OCI-LY7 (cell line): ENCODE data around the gene SETD6. TPM values are rescaled to one million over a fixed set of nuclear protein-coding genes. Genes with fewer than 3 reads are reported as not detected.

Experiments
- BruUV-seq: library from RNA; stranded (reverse); fragments of 400-500 nt; replicated peaks from 2 replicates; lab custom pipeline; 2021; lab: Mats Ljungman, UMichigan
- CTCF ChIA-PET: fragments of 300-600 bp; sonication (Branson Sonifier 250); formaldehyde crosslinking; loops from one replicate; lab custom pipeline; 2022; ENCODE audit warnings: antibody characterized with exemption; ENCODE audit not compliant: unreplicated experiment; lab: Charles Lee
- POLR2A ChIA-PET: fragments of 300-600 bp; sonication (Branson Sonifier 250); formaldehyde crosslinking; loops from one replicate; lab custom pipeline; 2022; ENCODE audit warnings: antibody characterized with exemption; lab: Charles Lee
- DNase-seq: peaks from one replicate; pipeline ENCODE4 v3.0.0-alpha.2; 2015; ENCODE audit warnings: low spot score
- H2AFZ ChIP-seq: fragments of 200-600 bp; sonication (generic), shearing (Covaris generic); 2 replicates; pipeline ENCODE4 v1.6.1; 2014; ENCODE audit warnings: mild to moderate bottlenecking, antibody characterized with exemption, low read length, moderate library complexity
- H3K27ac ChIP-seq: fragments of 200-600 bp; sonication (generic); 2 replicates; pipeline ENCODE4 v1.5.1; 2014; ENCODE audit warnings: mixed run types, low read depth, mild to moderate bottlenecking, moderate library complexity, low read length, inconsistent platforms; ENCODE audit not compliant: poor library complexity, severe bottlenecking
- H3K36me3 ChIP-seq: fragments of 200-600 bp; sonication (generic); 2 replicates; pipeline ENCODE4 v1.6.1; 2014; ENCODE audit warnings: mild to moderate bottlenecking, antibody characterized with exemption, low read length, moderate library complexity, mixed read lengths; ENCODE audit not compliant: insufficient read depth
- H3K4me1 ChIP-seq: fragments of 200-600 bp; sonication (generic); 2 replicates; pipeline ENCODE4 v1.5.1; 2014; ENCODE audit warnings: mild to moderate bottlenecking, low read length; ENCODE audit not compliant: insufficient read depth, poor library complexity, severe bottlenecking
- H3K4me2 ChIP-seq: fragments of 200-600 bp; sonication (generic); 2 replicates; pipeline ENCODE4 v1.6.1; 2014; ENCODE audit warnings: mild to moderate bottlenecking, low read length
- H3K4me3 ChIP-seq: fragments of 200-600 bp; sonication (generic); 2 replicates; pipeline ENCODE4 v1.5.1; 2014; ENCODE audit warnings: mild to moderate bottlenecking, low read depth, low read length; ENCODE audit not compliant: poor library complexity, severe bottlenecking
- H3K79me2 ChIP-seq: fragments of 200-600 bp; sonication (generic); 2 replicates; pipeline ENCODE4 v1.6.1; 2016; ENCODE audit warnings: low read depth, mild to moderate bottlenecking, low read length, moderate library complexity, mixed read lengths; ENCODE audit not compliant: insufficient read depth
- H3K9me2 ChIP-seq: fragments of 200-600 bp; sonication (generic); 2 replicates; pipeline ENCODE4 v1.6.1; 2016; ENCODE audit warnings: mild to moderate bottlenecking, low read length, mixed read lengths; ENCODE audit not compliant: insufficient read depth
- H3K9me3 ChIP-seq: fragments of 200-600 bp; sonication (generic); 2 replicates; pipeline ENCODE4 v1.6.1; 2014; ENCODE audit warnings: mild to moderate bottlenecking, mixed run types, low read length, mixed read lengths
- H4K20me1 ChIP-seq: fragments of 200-600 bp; sonication (generic); 2 replicates; pipeline ENCODE4 v1.6.1; 2014; ENCODE audit warnings: mild to moderate bottlenecking, antibody characterized with exemption, low read length, moderate library complexity, mixed read lengths; ENCODE audit not compliant: insufficient read depth
- EZH2phosphoT487 ChIP-seq: fragments of 200-600 bp; sonication (generic); IDR thresholded peaks from 2 replicates; pipeline ENCODE4 v1.6.1; 2018; ENCODE audit warnings: low read depth, borderline replicate concordance, mild to moderate bottlenecking, mixed run types, antibody characterized with exemption, low read length, moderate library complexity, mixed read lengths
- intact Hi-C: fragments of 100-400 bp; cut with micrococcal nuclease; formaldehyde crosslinking; loops from one replicate; pipeline ENCODE4 v1.10.0; 2022; ENCODE audit not compliant: unreplicated experiment
- total RNA-seq, 2 experiments: library from RNA; depleted of rRNA in 1 of 2; stranded (reverse); fragments of >200 nt in 1 of 2; shearing (Covaris generic) in 1 of 2; gene quantifications; 2 replicates each; pipeline ENCODE4 v1.2.3, GENCODE V29; 2014 to 2022
- TF ChIP-seq, protein P1 (sequence below): fragments of 200-600 bp; sonication (generic); conservative IDR thresholded peaks from 2 replicates; pipeline ENCODE4 v1.5.1; 2014; ENCODE audit warnings: mild to moderate bottlenecking, antibody characterized with exemption, low read length, moderate library complexity, mixed read lengths

SETD6 gene
- total RNA-seq, 2 experiments from 2014 or later = 19.6 to 33.1 TPM

DNA sequence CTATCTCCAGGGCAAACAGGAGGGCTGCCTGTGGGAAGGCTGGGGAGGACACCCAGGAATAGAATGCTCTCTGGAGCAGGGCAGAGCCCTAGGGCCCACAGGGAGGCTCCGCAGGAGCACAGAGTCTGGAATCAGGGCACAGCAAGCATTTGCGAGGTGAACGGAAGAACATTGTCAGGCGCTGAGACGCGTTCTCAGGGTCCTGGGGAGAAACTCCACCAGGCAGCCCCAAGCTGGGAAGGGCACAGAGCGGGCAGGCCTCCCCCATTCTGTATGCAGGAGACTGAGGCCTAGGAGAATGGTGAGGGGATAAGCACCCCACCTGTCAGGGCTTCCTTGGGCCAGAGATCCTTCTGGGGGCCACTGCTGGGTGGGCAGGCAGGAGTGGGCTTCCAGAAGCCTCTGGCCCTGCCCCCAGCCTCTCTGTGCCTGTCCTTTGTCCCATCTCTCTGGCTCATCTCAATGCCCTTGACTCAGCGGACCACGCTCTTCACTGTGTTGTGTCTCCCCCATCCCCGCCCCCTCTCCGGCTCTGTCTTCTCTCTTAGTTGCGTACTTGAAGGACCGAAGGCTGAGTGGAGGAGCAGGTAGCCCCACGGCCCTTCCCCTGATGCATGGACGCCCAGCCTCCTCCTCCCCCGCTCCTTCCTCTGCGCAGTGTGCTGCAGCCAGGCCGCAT lies 5.1 kb upstream of the SETD6 start:
- Histone ChIP-seq H3K9me2 (no peaks in the 10 kb centered on the region), H4K20me1 (no peaks in the 10 kb centered on the region), H3K79me2 (no peaks in the 10 kb centered on the region), H3K27ac (no peak overlapping the region), H3K9me3 (no peaks in the 10 kb centered on the region), H3K4me2 (no peak overlapping the region), H3K36me3 (peaks cover 16% of the 10 kb centered on the region; the same call in 1 of the 2 replicates), H3K4me3 (no peak overlapping the region), H3K4me1 (peaks cover 4% of the 10 kb centered on the region), H2AFZ (no peak overlapping the region)
- no TSS peak for BruUV-seq
- intact Hi-C loops = no loop called here
- POLR2A ChIA-PET = interaction anchor here (0.6 kb wide), 1 partner anchor 176 kb away, joined by 6 read pairs; no protein-coding TSS in a partner anchor
- CTCF ChIA-PET = no interaction called here
- no peak for DNase-seq
- TF ChIP-seq, protein P1, sequence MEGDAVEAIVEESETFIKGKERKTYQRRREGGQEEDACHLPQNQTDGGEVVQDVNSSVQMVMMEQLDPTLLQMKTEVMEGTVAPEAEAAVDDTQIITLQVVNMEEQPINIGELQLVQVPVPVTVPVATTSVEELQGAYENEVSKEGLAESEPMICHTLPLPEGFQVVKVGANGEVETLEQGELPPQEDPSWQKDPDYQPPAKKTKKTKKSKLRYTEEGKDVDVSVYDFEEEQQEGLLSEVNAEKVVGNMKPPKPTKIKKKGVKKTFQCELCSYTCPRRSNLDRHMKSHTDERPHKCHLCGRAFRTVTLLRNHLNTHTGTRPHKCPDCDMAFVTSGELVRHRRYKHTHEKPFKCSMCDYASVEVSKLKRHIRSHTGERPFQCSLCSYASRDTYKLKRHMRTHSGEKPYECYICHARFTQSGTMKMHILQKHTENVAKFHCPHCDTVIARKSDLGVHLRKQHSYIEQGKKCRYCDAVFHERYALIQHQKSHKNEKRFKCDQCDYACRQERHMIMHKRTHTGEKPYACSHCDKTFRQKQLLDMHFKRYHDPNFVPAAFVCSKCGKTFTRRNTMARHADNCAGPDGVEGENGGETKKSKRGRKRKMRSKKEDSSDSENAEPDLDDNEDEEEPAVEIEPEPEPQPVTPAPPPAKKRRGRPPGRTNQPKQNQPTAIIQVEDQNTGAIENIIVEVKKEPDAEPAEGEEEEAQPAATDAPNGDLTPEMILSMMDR = no peak
- TF ChIP-seq EZH2phosphoT487 = no peak

GRCh38 chr16:58510776-58511628 lies 4.3 kb upstream of the SETD6 start:
- Histone ChIP-seq H3K79me2 (no peaks in the 10 kb centered on the region), H3K4me1 (peaks cover 4% of the 10 kb centered on the region), H3K27ac (no peak overlapping the region), H3K9me3 (no peaks in the 10 kb centered on the region), H3K36me3 (peaks cover 21% of the 10 kb centered on the region; the same call in 1 of the 2 replicates), H3K9me2 (no peaks in the 10 kb centered on the region), H3K4me2 (no peak overlapping the region), H4K20me1 (no peaks in the 10 kb centered on the region), H2AFZ (no peak overlapping the region), H3K4me3 (no peak overlapping the region)
- ChIA-PET POLR2A (no interaction called here), CTCF (interaction anchor here (0.5 kb wide), 1 partner anchor 9 kb away, joined by 3 read pairs; no protein-coding TSS in a partner anchor)
- no peak for TF ChIP-seq EZH2phosphoT487
- TF ChIP-seq, protein P1 = no peak
- no TSS peak for BruUV-seq
- no peak for DNase-seq
- intact Hi-C loops = no loop called here
